Measurements from ENCODE around the gene RBBP8.

Gene RBBP8

DNA sequence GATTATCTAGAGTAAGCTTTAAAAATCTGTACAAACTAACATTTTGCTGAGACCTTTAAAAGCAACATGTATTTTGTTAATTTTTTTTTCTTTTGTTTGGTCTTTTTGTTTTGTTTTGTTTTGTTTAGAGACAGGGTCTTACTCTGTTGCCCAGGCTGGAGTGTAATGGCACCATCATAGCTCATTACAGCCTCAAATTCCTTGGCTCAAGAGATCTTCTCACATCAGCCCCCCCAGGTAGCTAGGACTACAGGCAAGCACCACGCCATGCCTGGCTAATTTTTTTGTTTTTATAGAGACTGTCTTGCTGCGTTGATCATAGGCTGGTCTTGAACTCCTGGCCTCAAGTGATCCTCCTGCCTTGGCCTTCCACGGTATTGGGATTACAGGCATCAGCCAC is 23.1 kb downstream of the RBBP8 start:
- TF ChIP-seq, protein P1, sequence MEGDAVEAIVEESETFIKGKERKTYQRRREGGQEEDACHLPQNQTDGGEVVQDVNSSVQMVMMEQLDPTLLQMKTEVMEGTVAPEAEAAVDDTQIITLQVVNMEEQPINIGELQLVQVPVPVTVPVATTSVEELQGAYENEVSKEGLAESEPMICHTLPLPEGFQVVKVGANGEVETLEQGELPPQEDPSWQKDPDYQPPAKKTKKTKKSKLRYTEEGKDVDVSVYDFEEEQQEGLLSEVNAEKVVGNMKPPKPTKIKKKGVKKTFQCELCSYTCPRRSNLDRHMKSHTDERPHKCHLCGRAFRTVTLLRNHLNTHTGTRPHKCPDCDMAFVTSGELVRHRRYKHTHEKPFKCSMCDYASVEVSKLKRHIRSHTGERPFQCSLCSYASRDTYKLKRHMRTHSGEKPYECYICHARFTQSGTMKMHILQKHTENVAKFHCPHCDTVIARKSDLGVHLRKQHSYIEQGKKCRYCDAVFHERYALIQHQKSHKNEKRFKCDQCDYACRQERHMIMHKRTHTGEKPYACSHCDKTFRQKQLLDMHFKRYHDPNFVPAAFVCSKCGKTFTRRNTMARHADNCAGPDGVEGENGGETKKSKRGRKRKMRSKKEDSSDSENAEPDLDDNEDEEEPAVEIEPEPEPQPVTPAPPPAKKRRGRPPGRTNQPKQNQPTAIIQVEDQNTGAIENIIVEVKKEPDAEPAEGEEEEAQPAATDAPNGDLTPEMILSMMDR (IDR thresholded peaks at IDR 0.05; ENCODE audit: control insufficient read depth, extremely low read depth, insufficient read depth) = no peak
- DNase-seq (ENCODE audit: low read depth) = no peak
- H3K4me3 ChIP-seq (ENCODE audit: low read depth, low read length) = no peak overlapping the region

DNA sequence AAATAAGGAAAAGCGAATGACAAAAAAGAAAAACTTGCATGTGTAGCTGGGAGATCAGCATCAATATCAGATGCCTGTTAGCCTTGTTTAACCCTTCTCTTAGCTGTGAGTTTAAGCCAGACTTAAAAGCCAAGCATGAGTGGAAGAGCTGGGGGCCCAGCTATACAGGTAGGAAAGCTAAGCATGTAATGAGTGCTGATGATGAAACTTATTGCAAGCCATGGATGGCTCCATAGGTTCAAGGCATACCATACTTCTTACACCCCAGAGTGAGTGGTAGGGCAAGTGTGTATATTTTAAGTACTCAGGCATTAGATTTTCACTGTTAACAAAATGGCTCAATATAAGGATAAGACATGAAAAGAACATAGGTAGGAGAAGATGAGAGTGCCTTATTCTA is 28.0 kb downstream of the RBBP8 start:
- no peak for DNase-seq (ENCODE audit: low read depth)
- TF ChIP-seq, protein P1 (IDR thresholded peaks at IDR 0.05; ENCODE audit: control insufficient read depth, extremely low read depth, insufficient read depth) = no peak
- no peak overlapping the region for H3K4me3 ChIP-seq (ENCODE audit: low read depth, low read length)

DNA sequence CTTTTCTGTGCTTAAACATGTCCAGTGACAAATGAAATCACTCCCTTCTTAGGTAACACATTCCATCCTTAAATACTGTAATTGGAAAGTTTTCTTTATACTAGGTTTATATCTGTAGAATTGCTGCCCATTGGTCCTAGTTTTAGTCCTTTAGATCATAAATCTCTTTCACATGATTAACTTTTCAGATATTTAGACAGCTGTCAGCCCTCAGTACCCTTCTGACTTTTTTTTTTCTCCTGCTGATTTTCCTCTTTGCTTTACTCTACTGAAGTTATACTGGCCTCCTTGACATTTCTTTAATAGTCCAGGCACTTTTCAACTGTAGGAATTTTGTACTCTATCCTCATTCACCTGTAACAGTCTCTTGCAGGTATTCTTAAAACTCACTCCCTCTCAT is 28.9 kb downstream of the RBBP8 start:
- TF ChIP-seq, protein P1 (IDR thresholded peaks at IDR 0.05; ENCODE audit: control insufficient read depth, extremely low read depth, insufficient read depth) = no peak
- H3K4me3 ChIP-seq (ENCODE audit: low read depth, low read length) = no peak overlapping the region
- DNase-seq (ENCODE audit: low read depth) = no peak

DNA sequence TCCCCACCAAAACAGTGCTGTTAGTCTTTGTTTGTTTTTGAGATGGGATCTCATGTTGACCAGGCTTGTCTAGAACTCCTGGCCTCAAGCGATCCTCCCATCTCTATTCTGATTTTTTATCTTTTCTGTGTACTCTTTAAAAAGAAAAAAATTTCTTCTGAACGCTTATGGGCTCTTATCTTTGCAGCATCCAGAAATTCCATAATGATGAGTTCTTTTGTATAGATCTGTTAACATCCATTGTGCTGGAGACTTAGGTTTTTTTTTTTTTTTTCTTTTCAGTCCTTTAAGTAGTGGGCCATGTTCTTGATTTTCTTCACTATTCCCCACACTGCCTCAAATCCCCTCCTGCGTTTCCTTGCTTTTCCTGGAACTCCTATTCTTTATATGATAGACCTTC is 31.0 kb downstream of the RBBP8 start:
- DNase-seq (ENCODE audit: low read depth) = no peak
- no peak overlapping the region for H3K4me3 ChIP-seq (ENCODE audit: low read depth, low read length)
- TF ChIP-seq, protein P1 (IDR thresholded peaks at IDR 0.05; ENCODE audit: control insufficient read depth, extremely low read depth, insufficient read depth) = no peak

DNA sequence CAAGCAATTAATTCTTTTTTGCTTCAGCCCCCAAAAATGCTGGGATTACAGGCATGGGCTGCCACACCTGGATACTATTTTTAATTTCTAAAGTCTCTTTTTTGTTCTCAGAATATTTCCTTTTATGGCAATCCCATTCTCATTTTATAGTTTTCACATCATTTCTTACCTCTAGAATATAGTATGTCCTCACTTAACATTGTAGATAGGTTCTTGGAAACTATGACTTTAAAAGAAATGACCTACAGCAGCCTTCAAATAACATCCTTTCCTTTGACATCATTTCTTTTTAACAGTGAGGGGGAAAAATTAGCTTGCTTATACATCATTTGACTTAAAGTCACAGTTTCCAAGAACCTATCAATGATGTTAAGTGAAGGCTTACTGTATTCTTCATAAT is 31.6 kb downstream of the RBBP8 start:
- no peak overlapping the region for H3K4me3 ChIP-seq (ENCODE audit: low read depth, low read length)
- DNase-seq (ENCODE audit: low read depth) = no peak
- TF ChIP-seq, protein P1 (IDR thresholded peaks at IDR 0.05; ENCODE audit: control insufficient read depth, extremely low read depth, insufficient read depth) = no peak

DNA sequence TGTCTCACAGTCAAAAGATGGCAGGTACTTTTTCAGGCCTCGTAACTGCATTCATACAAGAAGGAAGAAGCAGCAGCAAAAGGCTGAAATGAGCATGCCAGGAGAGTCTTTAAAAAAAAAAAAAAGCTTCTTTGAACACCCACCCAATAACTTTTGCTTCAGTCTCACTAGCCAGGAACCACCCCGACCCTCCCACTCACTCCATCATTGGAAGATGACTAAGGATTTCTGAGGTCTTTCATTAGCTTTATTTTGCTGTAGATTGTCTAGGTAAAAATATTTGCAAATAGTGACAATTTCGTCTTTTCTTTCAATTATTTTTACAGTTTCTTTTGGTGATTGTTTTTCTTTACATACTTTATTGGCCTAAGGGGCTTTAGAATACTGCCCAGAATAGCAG is 37.9 kb downstream of the RBBP8 start:
- DNase-seq (ENCODE audit: low read depth) = no peak
- H3K4me3 ChIP-seq (ENCODE audit: low read depth, low read length) = no peak overlapping the region
- TF ChIP-seq, protein P1 (IDR thresholded peaks at IDR 0.05; ENCODE audit: control insufficient read depth, extremely low read depth, insufficient read depth) = no peak

DNA sequence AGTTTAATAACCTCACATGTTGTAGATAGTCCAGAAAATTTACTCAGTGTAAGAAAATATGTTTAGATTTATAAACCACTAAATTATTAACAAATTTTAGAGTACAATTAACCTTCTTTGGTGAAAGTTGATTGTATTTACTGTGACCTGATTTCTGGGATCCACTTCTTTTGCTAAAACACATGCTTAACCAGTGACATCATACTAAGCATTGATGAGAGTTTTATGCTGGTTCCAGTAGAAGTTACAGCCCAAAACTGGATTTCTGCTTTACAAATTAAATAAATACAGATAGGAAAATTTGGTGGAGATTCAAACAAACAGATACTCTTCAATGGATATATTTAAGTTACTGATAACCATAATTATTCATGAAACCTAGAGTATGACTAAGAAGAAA is 40.9 kb downstream of the RBBP8 start:
- DNase-seq (ENCODE audit: low read depth) = no peak
- TF ChIP-seq, protein P1 (IDR thresholded peaks at IDR 0.05; ENCODE audit: control insufficient read depth, extremely low read depth, insufficient read depth) = no peak
- no peak overlapping the region for H3K4me3 ChIP-seq (ENCODE audit: low read depth, low read length)
